Tibial nerve (tissue), 4 donors: Measurements from ENCODE around the gene GP9.

ENCODE experiments used
- CTCF ChIP-seq, 5 experiments: fragments of 200-600 bp in 3 of 5; fragments of 450-650 bp in 2 of 5; sonication (generic) in 3 of 5; IDR thresholded peaks; one replicate each; pipeline ENCODE4 v1.5.1; 2016 to 2019; ENCODE audit warnings: antibody characterized with exemption in 5 of 5, mild to moderate bottlenecking in 3 of 5, moderate library complexity in 2 of 5
- EP300 ChIP-seq, 2 donors: sonication (generic); formaldehyde crosslinking; IDR thresholded peaks; one replicate each; pipeline ENCODE4 v1.6.1; 2017; ENCODE audit warnings: antibody characterized with exemption in 2 of 2, mild to moderate bottlenecking in 1 of 2
- POLR2A ChIP-seq, 2 donors: fragments of 450-650 bp; IDR thresholded peaks; one replicate each; pipeline ENCODE4 v1.6.1; 2017; ENCODE audit warnings: antibody characterized with exemption in 2 of 2, mild to moderate bottlenecking in 2 of 2, moderate library complexity in 2 of 2

DNA sequence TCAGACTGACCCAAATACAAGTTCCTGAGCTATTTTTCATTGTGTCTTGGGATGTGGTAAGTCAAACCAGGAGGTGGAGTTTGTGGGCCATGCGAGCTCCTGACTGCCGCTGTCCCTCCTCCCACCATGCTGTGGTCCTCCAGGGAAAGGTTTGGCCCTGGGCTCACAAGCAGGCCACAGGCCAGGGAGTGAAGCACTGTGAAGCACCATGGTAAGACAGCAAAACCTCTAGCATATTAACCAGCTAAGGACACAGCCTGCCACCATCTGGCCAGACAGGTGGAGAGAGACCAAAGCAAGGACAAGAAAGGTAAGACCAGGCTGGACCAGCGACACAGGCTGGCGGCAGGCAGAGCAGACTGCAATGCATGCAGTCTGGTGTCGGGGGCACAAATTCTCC, 45.7 kb downstream of the GP9 start:
- TF ChIP-seq CTCF (IDR thresholded peaks at IDR 0.05): no peak
- no peak for TF ChIP-seq POLR2A (IDR thresholded peaks at IDR 0.05)
- TF ChIP-seq EP300 (IDR thresholded peaks at IDR 0.05): no peak
